Keratinocyte (primary cell): ENCODE results near the gene SHROOM3. TPM values are rescaled to one million over a fixed set of nuclear protein-coding genes. Genes with fewer than 3 reads are reported as not detected.

Source experiments
- DNase-seq: peaks from one replicate; pipeline ENCODE4 v3.0.0-alpha.2; 2011; ENCODE audit warnings: low read depth, missing footprints, low spot score
- FAIRE-seq: peaks from 2 replicates; lab custom pipeline; 2011; peaks lifted over from hg19 to GRCh38; lab: Jason Lieb, UNC
- H2AFZ ChIP-seq: 2 replicates; pipeline ENCODE4 v1.6.0; 2012; ENCODE audit warnings: low read length, control low read depth, inconsistent platforms; ENCODE audit not compliant: control insufficient read depth
- H3K27ac ChIP-seq: 2 replicates; pipeline ENCODE4 v1.5.1; 2011; ENCODE audit warnings: low read length; ENCODE audit not compliant: control insufficient read depth, insufficient read depth
- H3K27me3 ChIP-seq: 3 replicates; pipeline ENCODE4 v1.6.0; 2011; ENCODE audit warnings: low read length; ENCODE audit not compliant: control insufficient read depth, insufficient read depth; ENCODE audit errors: extremely low read depth
- H3K36me3 ChIP-seq, 2 experiments: 2 replicates in 1 of 2; 3 replicates in 1 of 2; pipeline ENCODE4 v1.5.1; 2011; ENCODE audit warnings: low read length in 2 of 2, mild to moderate bottlenecking in 1 of 2; ENCODE audit not compliant: control insufficient read depth in 2 of 2, insufficient read depth in 2 of 2; ENCODE audit errors: extremely low read depth in 1 of 2
- H3K4me1 ChIP-seq: 3 replicates; pipeline ENCODE4 v1.5.1; 2011; ENCODE audit warnings: low read length; ENCODE audit not compliant: control insufficient read depth, insufficient read depth; ENCODE audit errors: extremely low read depth
- H3K4me2 ChIP-seq: 3 replicates; pipeline ENCODE4 v1.6.0; 2011; ENCODE audit warnings: low read depth, low read length; ENCODE audit not compliant: control insufficient read depth, insufficient read depth; ENCODE audit errors: extremely low read depth
- H3K4me3 ChIP-seq, 3 experiments: fragments of 200-600 bp in 1 of 3; sonication (generic) in 1 of 3; 2 replicates in 2 of 3; 3 replicates in 1 of 3; pipeline ENCODE4 v1.5.1; 2011 to 2016; ENCODE audit warnings: low read length in 3 of 3, mild to moderate bottlenecking in 3 of 3, control low read depth in 2 of 3, inconsistent platforms in 1 of 3, low read depth in 1 of 3, mixed read lengths in 1 of 3, mixed run types in 1 of 3, moderate library complexity in 1 of 3; ENCODE audit not compliant: control insufficient read depth in 2 of 3, insufficient read depth in 2 of 3; ENCODE audit errors: extremely low read depth in 1 of 3
- H3K79me2 ChIP-seq: 2 replicates; pipeline ENCODE4 v1.6.0; 2012; ENCODE audit warnings: low read length; ENCODE audit not compliant: control insufficient read depth, insufficient read depth
- H3K9ac ChIP-seq: 3 replicates; pipeline ENCODE4 v1.6.0; 2011; ENCODE audit warnings: low read length; ENCODE audit not compliant: control insufficient read depth, insufficient read depth; ENCODE audit errors: extremely low read depth
- H3K9me1 ChIP-seq: 3 replicates; pipeline ENCODE4 v1.6.0; 2011; ENCODE audit warnings: low read length; ENCODE audit not compliant: control insufficient read depth, insufficient read depth; ENCODE audit errors: extremely low read depth
- H3K9me3 ChIP-seq: 2 replicates; pipeline ENCODE4 v1.5.1; 2012; ENCODE audit warnings: low read depth, low read length; ENCODE audit not compliant: control insufficient read depth
- H4K20me1 ChIP-seq: 3 replicates; pipeline ENCODE4 v1.6.0; 2011; ENCODE audit warnings: low read length; ENCODE audit not compliant: control insufficient read depth, insufficient read depth; ENCODE audit errors: extremely low read depth
- CTCF ChIP-seq, 3 experiments: IDR thresholded peaks in 1 of 3; conservative IDR thresholded peaks in 1 of 3; optimal IDR thresholded peaks in 1 of 3; 2 replicates in 2 of 3; 3 replicates in 1 of 3; pipeline versions ENCODE3 to v1.5.1; 2011; ENCODE audit warnings: low read length in 3 of 3, mild to moderate bottlenecking in 3 of 3, moderate library complexity in 2 of 3, control low read depth in 1 of 3, inconsistent platforms in 1 of 3; ENCODE audit not compliant: insufficient read depth in 2 of 3; ENCODE audit errors: extremely low read depth in 1 of 3
- EZH2 ChIP-seq: IDR thresholded peaks from one replicate; pipeline ENCODE4 v1.6.1; 2012; ENCODE audit warnings: inconsistent platforms, mild to moderate bottlenecking, low read length, moderate library complexity
- dilution Hi-C: fragments of 300-500 bp; cut with MboI; formaldehyde crosslinking; loops from one replicate; pipeline ENCODE4 v1.7.0; 2020; ENCODE audit warnings: low sequenced_read_pairs; ENCODE audit not compliant: extremely low pct_ligation_motif_present
- polyA plus RNA-seq, 5 experiments: library from polyadenylated mRNA; depleted of rRNA in 3 of 5; stranded (reverse) in 3 of 5; stranded (forward) in 1 of 5; unstranded in 1 of 5; fragments of >200 nt; gene quantifications; 1 replicate in 1 of 5; 2 replicates in 3 of 5; 3 replicates in 1 of 5; pipeline versions ENCODE4 v1.2.1 to v1.2.3, GENCODE V29; 2011 to 2012; ENCODE audit warnings: missing spikeins in 2 of 5, low read depth in 1 of 5, low replicate concordance in 1 of 5

SHROOM3 gene
- polyA plus RNA-seq, 1 donor (not counting 4 experiments of a cell fraction or from before 2014, with no cell fraction given), result 4.9 TPM

GRCh38 chr4:76439491-76439890 is 4.5 kb downstream of the SHROOM3 start:
- no peak overlapping the region for H3K4me2 ChIP-seq
- no peaks in the 10 kb centered on the region for H3K79me2 ChIP-seq
- no peaks in the 10 kb centered on the region for H4K20me1 ChIP-seq
- H3K27me3 ChIP-seq, result peaks cover 9% of the 10 kb centered on the region
- H3K9me1 ChIP-seq, result no peaks in the 10 kb centered on the region
- no peak for FAIRE-seq
- H3K9me3 ChIP-seq, result no peaks in the 10 kb centered on the region
- H3K4me3 ChIP-seq, result no peak overlapping the region
- H3K4me1 ChIP-seq, result no peaks in the 10 kb centered on the region
- no peak overlapping the region for H2AFZ ChIP-seq
- H3K9ac ChIP-seq, result no peak overlapping the region
- H3K36me3 ChIP-seq, result no peaks in the 10 kb centered on the region
- DNase-seq, result no peak
- TF ChIP-seq CTCF (optimal IDR thresholded peaks at IDR 0.05 in 1 of 3, IDR thresholded peaks at IDR 0.05 in 1 of 3, conservative IDR thresholded peaks at IDR 0.05 in 1 of 3; ENCODE audit: extremely low read depth in 1 of 3, insufficient read depth in 2 of 3, low read length in 3 of 3) (no peak), EZH2 (no peak)
- dilution Hi-C loops, result no loop called here
- H3K27ac ChIP-seq, result no peak overlapping the region

- H3K9me1 ChIP-seq, result no peaks in the 10 kb centered on the region
- H3K4me3 ChIP-seq, result no peak overlapping the region
- H3K27ac ChIP-seq, result no peak overlapping the region
- no peak for FAIRE-seq
- no peaks in the 10 kb centered on the region for H4K20me1 ChIP-seq
- TF ChIP-seq EZH2 (no peak), CTCF (optimal IDR thresholded peaks at IDR 0.05 in 1 of 3, IDR thresholded peaks at IDR 0.05 in 1 of 3, conservative IDR thresholded peaks at IDR 0.05 in 1 of 3; ENCODE audit: extremely low read depth in 1 of 3, insufficient read depth in 2 of 3, low read length in 3 of 3) (no peak)
- no peaks in the 10 kb centered on the region for H3K9me3 ChIP-seq
- no peaks in the 10 kb centered on the region for H3K4me1 ChIP-seq
- no peak overlapping the region for H3K4me2 ChIP-seq
- dilution Hi-C loops, result no loop called here
- no peaks in the 10 kb centered on the region for H3K36me3 ChIP-seq
- no peak for DNase-seq
- no peaks in the 10 kb centered on the region for H3K79me2 ChIP-seq
- no peak overlapping the region for H3K9ac ChIP-seq
- H3K27me3 ChIP-seq, result peaks cover 9% of the 10 kb centered on the region
- H2AFZ ChIP-seq, result no peak overlapping the region
These were observed 6.9 kb downstream of the SHROOM3 start for GRCh38 chr4:76441881-76442280.
